ENCODE measurements around the gene SLC9A9. TPM values are rescaled to one million over a fixed set of nuclear protein-coding genes. Genes with fewer than 3 reads are reported as not detected.

SLC9A9 gene
- total RNA-seq, 2 donors from 2014 or later = 1.3 to 3.7 TPM

GRCh38 chr3:143795874-143796273 is 52.4 kb downstream of the SLC9A9 start:
- Histone ChIP-seq H3K27me3 (ENCODE audit: control insufficient read depth, insufficient read depth, low read length, poor library complexity, severe bottlenecking) (no peaks in the 10 kb centered on the region), H3K36me3 (ENCODE audit: control insufficient read depth, insufficient read depth, low read length) (no peaks in the 10 kb centered on the region), H3K9ac (ENCODE audit: extremely low read depth, low read length, poor library complexity, severe bottlenecking) (no peak overlapping the region), H3K27ac (ENCODE audit: low read depth, low read length) (no peak overlapping the region), H3K4me1 (ENCODE audit: control insufficient read depth, insufficient read depth, low read length) (no peaks in the 10 kb centered on the region), H3K9me3 (ENCODE audit: control insufficient read depth, low read length) (peaks cover 13% of the 10 kb centered on the region), H3K4me3 (ENCODE audit: low read length) (no peak overlapping the region)
- peak; percentile 29 for TF ChIP-seq CTCF (conservative IDR thresholded peaks at IDR 0.05)
- Mint-ChIP-seq H3K4me1 (peaks cover 10% of the 10 kb centered on the region), H3K36me3 (ENCODE audit: low read depth) (peaks cover 23% of the 10 kb centered on the region), H3K9me3 (peaks cover 9% of the 10 kb centered on the region), H3K27me3 (ENCODE audit: insufficient read depth) (peaks cover 23% of the 10 kb centered on the region), H3K4me3 (no peak overlapping the region), H3K27ac (peak overlapping the region; percentile 8)
- WGBS, 2 experiments (ENCODE audit: insufficient coverage in 1 of 2, insufficient read length in 1 of 2) = 13 to 53% methylated on average over 1 to 2 of the region's 2 CpGs
- no peak for DNase-seq

GRCh38 chr3:143794793-143795462 is 53.3 kb downstream of the SLC9A9 start:
- Mint-ChIP-seq H3K4me1 (peaks cover 10% of the 10 kb centered on the region), H3K27ac (no peak overlapping the region), H3K27me3 (ENCODE audit: insufficient read depth) (peaks cover 23% of the 10 kb centered on the region), H3K4me3 (no peak overlapping the region), H3K9me3 (peaks cover 9% of the 10 kb centered on the region), H3K36me3 (ENCODE audit: low read depth) (peaks cover 23% of the 10 kb centered on the region)
- Histone ChIP-seq H3K4me3 (ENCODE audit: low read length) (no peak overlapping the region), H3K4me1 (ENCODE audit: control insufficient read depth, insufficient read depth, low read length) (no peaks in the 10 kb centered on the region), H3K36me3 (ENCODE audit: control insufficient read depth, insufficient read depth, low read length) (no peaks in the 10 kb centered on the region), H3K27me3 (ENCODE audit: control insufficient read depth, insufficient read depth, low read length, poor library complexity, severe bottlenecking) (no peaks in the 10 kb centered on the region), H3K27ac (ENCODE audit: low read depth, low read length) (no peak overlapping the region), H3K9ac (ENCODE audit: extremely low read depth, low read length, poor library complexity, severe bottlenecking) (no peak overlapping the region), H3K9me3 (ENCODE audit: control insufficient read depth, low read length) (peaks cover 13% of the 10 kb centered on the region)
- TF ChIP-seq CTCF (conservative IDR thresholded peaks at IDR 0.05) = no peak
- 62% methylated on average over 5 of the region's 6 CpGs; no CpG with 5 or more reads in 1 of the 2 experiments for WGBS, 2 experiments (ENCODE audit: insufficient coverage in 1 of 2, insufficient read length in 1 of 2)
- no peak for DNase-seq

- no peaks in the 10 kb centered on the region for H3K27me3 ChIP-seq (ENCODE audit: control insufficient read depth, insufficient read depth, low read length, poor library complexity, severe bottlenecking)
- no peak overlapping the region for H3K4me3 Mint-ChIP-seq
- H3K36me3 ChIP-seq (ENCODE audit: control insufficient read depth, insufficient read depth, low read length) = no peaks in the 10 kb centered on the region
- no peak for DNase-seq
- H3K4me3 ChIP-seq (ENCODE audit: low read length) = no peak overlapping the region
- H3K36me3 Mint-ChIP-seq (ENCODE audit: low read depth) = peaks cover 21% of the 10 kb centered on the region
- H3K9me3 ChIP-seq (ENCODE audit: control insufficient read depth, low read length) = peaks cover 13% of the 10 kb centered on the region
- peaks cover 23% of the 10 kb centered on the region for H3K27me3 Mint-ChIP-seq (ENCODE audit: insufficient read depth)
- no peak overlapping the region for H3K9ac ChIP-seq (ENCODE audit: extremely low read depth, low read length, poor library complexity, severe bottlenecking)
- no peak for TF ChIP-seq CTCF (conservative IDR thresholded peaks at IDR 0.05)
- no peak overlapping the region for H3K27ac Mint-ChIP-seq
- peaks cover 9% of the 10 kb centered on the region for H3K9me3 Mint-ChIP-seq
- H3K27ac ChIP-seq (ENCODE audit: low read depth, low read length) = no peak overlapping the region
- WGBS, 2 experiments (ENCODE audit: insufficient coverage in 1 of 2, insufficient read length in 1 of 2) = 89% methylated on average over 3 of the region's 3 CpGs; no CpG with 5 or more reads in 1 of the 2 experiments
- H3K4me1 ChIP-seq (ENCODE audit: control insufficient read depth, insufficient read depth, low read length) = no peaks in the 10 kb centered on the region
- H3K4me1 Mint-ChIP-seq = peaks cover 10% of the 10 kb centered on the region
These were observed 54.3 kb downstream of the SLC9A9 start for GRCh38 chr3:143793971-143794370.
